KMS-11 (cell line): ENCODE results near the gene TSR1.

Source experiments
- H2AFZ ChIP-seq: fragments of 200-600 bp; sonication (generic); 2 replicates; pipeline ENCODE4 v1.6.1; 2016; ENCODE audit warnings: antibody characterized with exemption, mixed run types, low read depth
- H3K27ac ChIP-seq: fragments of 200-600 bp; sonication (generic); 2 replicates; pipeline ENCODE4 v1.6.1; 2016; ENCODE audit warnings: mild to moderate bottlenecking, mixed run types
- H3K27me3 ChIP-seq: fragments of 200-600 bp; sonication (generic); 2 replicates; pipeline ENCODE4 v1.6.1; 2017; ENCODE audit warnings: mild to moderate bottlenecking, low read depth, mixed run types, moderate library complexity; ENCODE audit not compliant: insufficient read depth
- H3K36me3 ChIP-seq: fragments of 200-600 bp; sonication (generic); 2 replicates; pipeline ENCODE4 v1.6.1; 2017; ENCODE audit warnings: mild to moderate bottlenecking, mixed run types; ENCODE audit not compliant: insufficient read depth
- H3K4me1 ChIP-seq: fragments of 200-600 bp; sonication (generic); 2 replicates; pipeline ENCODE4 v1.6.1; 2016; ENCODE audit warnings: mild to moderate bottlenecking, low read depth, mixed run types; ENCODE audit not compliant: poor library complexity, severe bottlenecking
- H3K4me2 ChIP-seq: fragments of 200-600 bp; sonication (generic); 2 replicates; pipeline ENCODE4 v1.7.0; 2016; ENCODE audit warnings: mild to moderate bottlenecking, mixed run types
- H3K4me3 ChIP-seq: fragments of 200-600 bp; sonication (generic); IDR thresholded peaks from 2 replicates; pipeline ENCODE4 v1.6.1; 2017; ENCODE audit warnings: low read depth, low read length, mixed read lengths; ENCODE audit not compliant: insufficient read depth
- H3K79me2 ChIP-seq: fragments of 200-600 bp; sonication (generic); 2 replicates; pipeline ENCODE4 v1.6.1; 2016; ENCODE audit warnings: low read depth, mixed run types; ENCODE audit not compliant: insufficient read depth
- H3K9ac ChIP-seq: fragments of 200-600 bp; sonication (generic); 2 replicates; pipeline ENCODE4 v1.6.1; 2016; ENCODE audit warnings: mild to moderate bottlenecking, mixed run types
- H4K20me1 ChIP-seq: fragments of 200-600 bp; sonication (generic); 2 replicates; pipeline ENCODE4 v1.6.1; 2016; ENCODE audit warnings: mild to moderate bottlenecking, mixed run types; ENCODE audit not compliant: insufficient read depth
- TF ChIP-seq, protein P1 (sequence below): fragments of 200-600 bp; sonication (generic); conservative IDR thresholded peaks from 2 replicates; pipeline ENCODE4 v1.6.1; 2017; ENCODE audit warnings: low read depth, mild to moderate bottlenecking, antibody characterized with exemption, low read length, moderate library complexity, mixed read lengths

The TSR1 gene

DNA sequence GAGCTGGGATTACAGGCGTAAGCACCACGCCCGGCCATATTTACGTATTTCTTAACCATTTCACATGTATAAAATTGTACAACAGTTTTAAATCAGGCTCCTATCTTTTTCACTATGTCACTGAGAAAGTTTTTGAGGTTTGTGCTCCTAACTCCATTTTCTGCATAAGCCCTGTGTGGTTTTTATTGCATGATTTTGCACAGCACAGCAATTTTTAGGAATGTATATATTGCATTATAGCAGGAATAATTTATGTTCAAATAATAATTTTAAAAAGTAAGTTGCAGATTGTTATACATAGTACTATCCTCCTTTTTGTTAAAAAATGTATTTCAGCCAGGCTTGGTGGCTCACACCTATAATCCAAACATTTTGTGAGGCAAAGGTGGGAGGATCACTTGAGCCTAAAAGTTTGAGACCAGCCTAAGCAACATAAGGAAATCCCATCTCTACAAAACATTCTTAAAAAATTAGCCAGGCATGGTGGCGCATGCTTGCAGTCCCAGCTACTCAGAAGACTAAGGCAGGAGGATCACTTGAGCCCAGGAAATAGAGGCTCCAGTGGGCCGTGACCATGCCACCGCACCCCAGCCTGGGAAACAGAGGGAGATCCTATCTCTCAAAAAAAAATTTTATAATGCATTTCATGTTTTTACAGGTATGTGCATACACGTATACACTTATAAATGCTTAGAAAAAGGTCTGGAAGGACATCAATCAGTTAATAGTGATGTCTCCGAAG is 58.7 kb downstream of the TSR1 start:
- no peak overlapping the region for H3K4me2 ChIP-seq

DNA sequence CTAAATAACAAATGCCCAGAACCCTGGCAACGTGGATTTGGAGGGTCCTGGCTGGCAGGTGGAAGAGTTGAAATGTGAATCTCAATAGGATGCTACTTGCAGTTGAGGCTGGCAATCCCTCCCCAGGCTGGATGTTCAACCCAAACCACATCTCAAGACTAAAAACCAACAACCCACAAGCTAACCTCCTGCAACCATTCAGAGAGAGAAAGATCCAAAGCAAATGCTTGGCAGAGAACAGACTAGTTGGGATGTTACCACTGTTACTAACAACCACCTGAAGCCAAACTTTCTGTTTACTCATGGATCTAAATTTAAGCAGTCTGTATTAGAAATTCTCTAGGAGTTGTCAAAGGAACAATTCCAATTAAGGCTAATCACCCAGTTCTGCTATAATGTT is 60.5 kb downstream of the TSR1 start:
- Histone ChIP-seq H3K79me2 (no peaks in the 10 kb centered on the region), H3K4me1 (peaks cover 13% of the 10 kb centered on the region), H2AFZ (no peak overlapping the region), H3K4me2 (no peak overlapping the region), H3K36me3 (no peaks in the 10 kb centered on the region), H4K20me1 (no peaks in the 10 kb centered on the region), H3K9ac (no peak overlapping the region), H3K27ac (no peak overlapping the region), H3K4me3 (no peak overlapping the region), H3K27me3 (no peaks in the 10 kb centered on the region)
- TF ChIP-seq, protein P1, sequence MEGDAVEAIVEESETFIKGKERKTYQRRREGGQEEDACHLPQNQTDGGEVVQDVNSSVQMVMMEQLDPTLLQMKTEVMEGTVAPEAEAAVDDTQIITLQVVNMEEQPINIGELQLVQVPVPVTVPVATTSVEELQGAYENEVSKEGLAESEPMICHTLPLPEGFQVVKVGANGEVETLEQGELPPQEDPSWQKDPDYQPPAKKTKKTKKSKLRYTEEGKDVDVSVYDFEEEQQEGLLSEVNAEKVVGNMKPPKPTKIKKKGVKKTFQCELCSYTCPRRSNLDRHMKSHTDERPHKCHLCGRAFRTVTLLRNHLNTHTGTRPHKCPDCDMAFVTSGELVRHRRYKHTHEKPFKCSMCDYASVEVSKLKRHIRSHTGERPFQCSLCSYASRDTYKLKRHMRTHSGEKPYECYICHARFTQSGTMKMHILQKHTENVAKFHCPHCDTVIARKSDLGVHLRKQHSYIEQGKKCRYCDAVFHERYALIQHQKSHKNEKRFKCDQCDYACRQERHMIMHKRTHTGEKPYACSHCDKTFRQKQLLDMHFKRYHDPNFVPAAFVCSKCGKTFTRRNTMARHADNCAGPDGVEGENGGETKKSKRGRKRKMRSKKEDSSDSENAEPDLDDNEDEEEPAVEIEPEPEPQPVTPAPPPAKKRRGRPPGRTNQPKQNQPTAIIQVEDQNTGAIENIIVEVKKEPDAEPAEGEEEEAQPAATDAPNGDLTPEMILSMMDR, result no peak

More for the DNA sequence above, 58.7 kb downstream of the TSR1 start:
- Histone ChIP-seq H2AFZ (no peak overlapping the region), H3K4me3 (no peak overlapping the region), H3K27ac (no peak overlapping the region), H3K4me1 (peaks cover 22% of the 10 kb centered on the region), H3K79me2 (no peaks in the 10 kb centered on the region), H3K36me3 (no peaks in the 10 kb centered on the region), H3K27me3 (no peaks in the 10 kb centered on the region), H4K20me1 (no peaks in the 10 kb centered on the region), H3K9ac (no peak overlapping the region)
- TF ChIP-seq, protein P1, result no peak

DNA sequence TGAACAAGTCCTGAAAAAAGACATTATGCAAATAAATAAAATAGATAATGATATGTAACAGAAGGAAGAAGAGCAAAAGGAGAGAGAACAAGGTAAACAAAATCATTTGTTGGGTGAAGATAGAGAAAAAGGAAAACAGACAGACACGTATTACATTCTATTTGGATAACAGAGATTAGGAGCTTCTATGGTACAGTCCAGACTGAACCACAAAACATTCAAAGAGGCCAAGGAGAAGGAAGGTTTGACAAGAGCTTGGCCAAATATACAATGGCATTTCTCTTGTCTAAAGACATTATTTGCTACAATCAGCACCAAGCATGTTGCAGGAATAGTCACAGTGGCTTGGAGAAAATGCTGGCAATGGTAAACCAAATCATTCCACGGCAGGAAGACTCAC is 61.8 kb downstream of the TSR1 start:
- no peaks in the 10 kb centered on the region for H3K27me3 ChIP-seq
- H3K79me2 ChIP-seq, result no peaks in the 10 kb centered on the region
- no peak overlapping the region for H3K9ac ChIP-seq
- H3K27ac ChIP-seq, result no peak overlapping the region
- no peaks in the 10 kb centered on the region for H4K20me1 ChIP-seq
- H3K4me3 ChIP-seq, result no peak overlapping the region
- peaks cover 15% of the 10 kb centered on the region for H3K4me1 ChIP-seq
- TF ChIP-seq, protein P1, result no peak
- H3K4me2 ChIP-seq, result no peak overlapping the region
- no peak overlapping the region for H2AFZ ChIP-seq
- no peaks in the 10 kb centered on the region for H3K36me3 ChIP-seq
